ENCODE data around the gene RALGAPB. TPM values are rescaled to one million over a fixed set of nuclear protein-coding genes. Genes with fewer than 3 reads are reported as not detected.

The RALGAPB gene
- total and polyA plus RNA-seq, 2 of the 13 experiments (the other 11 are each of a cell fraction or from before 2014, with no cell fraction given): 17.6 to 30.6 TPM

DNA sequence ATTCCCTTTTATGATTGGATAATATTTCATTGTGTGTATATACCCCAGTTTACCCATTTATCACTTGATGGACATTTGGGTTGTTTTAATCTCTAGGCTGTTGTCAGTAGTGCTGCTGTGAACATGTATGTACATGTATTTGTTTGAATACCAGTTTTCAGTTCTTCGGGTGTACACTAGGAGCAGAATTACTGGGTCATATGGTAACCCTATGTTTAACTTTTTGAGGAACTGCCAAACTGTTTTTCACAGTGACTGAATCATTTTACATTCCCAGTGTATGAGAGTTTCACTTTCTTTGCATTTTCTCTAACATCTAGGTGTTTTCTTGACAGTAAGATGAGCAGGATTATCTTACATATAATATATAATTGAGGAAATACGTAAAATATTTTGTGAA, 63.7 kb downstream of the RALGAPB start (continued):
- TF ChIP-seq, protein P1, sequence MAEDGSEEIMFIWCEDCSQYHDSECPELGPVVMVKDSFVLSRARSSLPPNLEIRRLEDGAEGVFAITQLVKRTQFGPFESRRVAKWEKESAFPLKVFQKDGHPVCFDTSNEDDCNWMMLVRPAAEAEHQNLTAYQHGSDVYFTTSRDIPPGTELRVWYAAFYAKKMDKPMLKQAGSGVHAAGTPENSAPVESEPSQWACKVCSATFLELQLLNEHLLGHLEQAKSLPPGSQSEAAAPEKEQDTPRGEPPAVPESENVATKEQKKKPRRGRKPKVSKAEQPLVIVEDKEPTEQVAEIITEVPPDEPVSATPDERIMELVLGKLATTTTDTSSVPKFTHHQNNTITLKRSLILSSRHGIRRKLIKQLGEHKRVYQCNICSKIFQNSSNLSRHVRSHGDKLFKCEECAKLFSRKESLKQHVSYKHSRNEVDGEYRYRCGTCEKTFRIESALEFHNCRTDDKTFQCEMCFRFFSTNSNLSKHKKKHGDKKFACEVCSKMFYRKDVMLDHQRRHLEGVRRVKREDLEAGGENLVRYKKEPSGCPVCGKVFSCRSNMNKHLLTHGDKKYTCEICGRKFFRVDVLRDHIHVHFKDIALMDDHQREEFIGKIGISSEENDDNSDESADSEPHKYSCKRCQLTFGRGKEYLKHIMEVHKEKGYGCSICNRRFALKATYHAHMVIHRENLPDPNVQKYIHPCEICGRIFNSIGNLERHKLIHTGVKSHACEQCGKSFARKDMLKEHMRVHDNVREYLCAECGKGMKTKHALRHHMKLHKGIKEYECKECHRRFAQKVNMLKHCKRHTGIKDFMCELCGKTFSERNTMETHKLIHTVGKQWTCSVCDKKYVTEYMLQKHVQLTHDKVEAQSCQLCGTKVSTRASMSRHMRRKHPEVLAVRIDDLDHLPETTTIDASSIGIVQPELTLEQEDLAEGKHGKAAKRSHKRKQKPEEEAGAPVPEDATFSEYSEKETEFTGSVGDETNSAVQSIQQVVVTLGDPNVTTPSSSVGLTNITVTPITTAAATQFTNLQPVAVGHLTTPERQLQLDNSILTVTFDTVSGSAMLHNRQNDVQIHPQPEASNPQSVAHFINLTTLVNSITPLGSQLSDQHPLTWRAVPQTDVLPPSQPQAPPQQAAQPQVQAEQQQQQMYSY (CRISPR knock-in tag; IDR thresholded peaks at IDR 0.05): no peak
- TF ChIP-seq, protein P2, sequence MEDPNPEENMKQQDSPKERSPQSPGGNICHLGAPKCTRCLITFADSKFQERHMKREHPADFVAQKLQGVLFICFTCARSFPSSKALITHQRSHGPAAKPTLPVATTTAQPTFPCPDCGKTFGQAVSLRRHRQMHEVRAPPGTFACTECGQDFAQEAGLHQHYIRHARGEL (CRISPR knock-in tag; IDR thresholded peaks at IDR 0.05): no peak

DNA sequence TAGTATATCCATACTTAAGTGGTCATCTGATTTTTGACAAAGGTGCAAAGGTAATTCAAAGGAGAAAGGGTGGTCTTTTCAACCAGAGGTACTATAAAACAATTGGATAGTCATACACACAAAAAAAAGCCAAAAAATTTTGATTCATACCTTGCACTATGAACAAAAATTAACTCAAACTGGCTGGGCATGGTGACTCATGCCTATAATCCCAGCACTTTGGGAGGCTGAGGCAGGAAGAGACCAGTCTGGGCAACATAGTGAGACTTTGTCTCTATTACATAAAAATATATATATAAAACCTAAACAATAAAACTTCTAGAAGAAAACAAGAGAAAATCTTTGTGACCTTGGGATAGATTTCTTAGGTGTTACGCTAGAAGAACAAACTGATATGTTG, 64.5 kb downstream of the RALGAPB start:
- DNase-seq (ENCODE audit: low spot score) (no peak), FAIRE-seq (no peak), ATAC-seq (no peak)
- Histone ChIP-seq H4K20me1 (ENCODE audit: insufficient read depth, low read length) (no peaks in the 10 kb centered on the region), H3K9ac (ENCODE audit: insufficient read depth, low read depth, low read length) (no peak overlapping the region), H3K36me3 (replicated peaks in 1 of 2; ENCODE audit: control insufficient read depth in 1 of 2, insufficient read depth in 2 of 2, low read length in 2 of 2) (peaks cover 35 to 79% of the 10 kb centered on the region in 2 experiments), H3K9me3 (ENCODE audit: low read length) (no peaks in the 10 kb centered on the region), H3K4me2 (ENCODE audit: low read depth, low read length) (no peak overlapping the region), H3K4me1 (ENCODE audit: insufficient read depth, low read length) (no peaks in the 10 kb centered on the region), H3K4me3 (replicated peaks in 1 of 3; ENCODE audit: insufficient read depth in 1 of 3, low read depth in 2 of 3, low read length in 3 of 3) (no peak overlapping the region), H2AFZ (ENCODE audit: low read length) (no peak overlapping the region), H3K27me3 (ENCODE audit: control insufficient read depth in 1 of 2, insufficient read depth in 2 of 2, low read length in 2 of 2) (no peaks in the 10 kb centered on the region), H3K27ac (ENCODE audit: extremely low read length, insufficient read depth, low read length) (no peak overlapping the region), H3K79me2 (ENCODE audit: insufficient read depth, low read length) (no peaks in the 10 kb centered on the region)
- POLR2A ChIA-PET: no interaction called here
- intact Hi-C loops (cut with micrococcal nuclease; ENCODE audit: unreplicated experiment) (no loop called here), in situ Hi-C loops (cut with HindIII; ENCODE audit: extremely low pct_ligation_motif_present, low pct_unique_long_range_greater_than_20kb) (no loop called here)
- no peak for TF ChIP-seq SIX1 (CRISPR knock-in tag; IDR thresholded peaks at IDR 0.05; ENCODE audit: borderline replicate concordance)
- TF ChIP-seq PTBP1 (IDR thresholded peaks at IDR 0.05; ENCODE audit: low read depth, low read length, poor library complexity, severe bottlenecking): no peak
- no peak for TF ChIP-seq ZNF326 (CRISPR knock-in tag; IDR thresholded peaks at IDR 0.05; ENCODE audit: borderline replicate concordance)
- CTCF ChIA-PET (ENCODE audit: low intra/inter-chr PET ratio, low total read pairs): no interaction called here
- 96% methylated on average over 1 of the region's 1 CpG for WGBS (ENCODE audit: low lambda C conversion rate)
- BruUV-seq (replicated peaks): no TSS peak
